22Rv1 (cell line): ENCODE results near the gene MAT2A.
"Not testable (repeated sequence)": the region's sequence is repeated elsewhere in the genome, so short reads cannot be mapped to it uniquely, and the experiment has no call there.

ENCODE experiments used
- ZFX ChIP-seq: fragments of 450-650 bp; IDR thresholded peaks from 2 replicates; pipeline ENCODE4 v1.6.1; 2017; ENCODE audit warnings: antibody characterized with exemption, borderline replicate concordance
- TF ChIP-seq, protein P1 (sequence below): fragments of 450-650 bp; IDR thresholded peaks from 2 replicates; pipeline ENCODE4 v1.5.1; 2017; ENCODE audit warnings: mild to moderate bottlenecking

DNA sequence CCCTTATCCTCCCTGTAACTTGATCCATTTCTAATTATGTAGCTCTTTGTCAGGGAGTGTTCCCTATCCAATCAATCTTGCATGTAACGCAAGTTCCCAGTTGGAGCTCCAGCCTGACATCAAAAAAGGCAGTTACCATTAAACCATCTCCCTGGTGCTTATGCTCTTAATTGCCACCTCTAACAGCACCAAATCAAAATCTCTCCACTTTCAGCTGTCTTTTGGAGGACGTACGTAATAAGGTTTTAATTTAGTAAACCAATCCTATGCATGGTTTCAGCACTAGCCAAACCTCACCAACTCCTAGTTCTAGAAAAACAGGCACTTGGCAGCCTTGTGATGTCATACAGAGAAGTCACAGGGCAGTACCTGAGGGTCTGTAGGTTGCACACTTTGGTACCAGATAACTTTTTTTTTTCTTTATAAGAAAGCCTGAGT, 5.3 kb downstream of the MAT2A start:
- TF ChIP-seq, protein P1, sequence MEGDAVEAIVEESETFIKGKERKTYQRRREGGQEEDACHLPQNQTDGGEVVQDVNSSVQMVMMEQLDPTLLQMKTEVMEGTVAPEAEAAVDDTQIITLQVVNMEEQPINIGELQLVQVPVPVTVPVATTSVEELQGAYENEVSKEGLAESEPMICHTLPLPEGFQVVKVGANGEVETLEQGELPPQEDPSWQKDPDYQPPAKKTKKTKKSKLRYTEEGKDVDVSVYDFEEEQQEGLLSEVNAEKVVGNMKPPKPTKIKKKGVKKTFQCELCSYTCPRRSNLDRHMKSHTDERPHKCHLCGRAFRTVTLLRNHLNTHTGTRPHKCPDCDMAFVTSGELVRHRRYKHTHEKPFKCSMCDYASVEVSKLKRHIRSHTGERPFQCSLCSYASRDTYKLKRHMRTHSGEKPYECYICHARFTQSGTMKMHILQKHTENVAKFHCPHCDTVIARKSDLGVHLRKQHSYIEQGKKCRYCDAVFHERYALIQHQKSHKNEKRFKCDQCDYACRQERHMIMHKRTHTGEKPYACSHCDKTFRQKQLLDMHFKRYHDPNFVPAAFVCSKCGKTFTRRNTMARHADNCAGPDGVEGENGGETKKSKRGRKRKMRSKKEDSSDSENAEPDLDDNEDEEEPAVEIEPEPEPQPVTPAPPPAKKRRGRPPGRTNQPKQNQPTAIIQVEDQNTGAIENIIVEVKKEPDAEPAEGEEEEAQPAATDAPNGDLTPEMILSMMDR, result not testable (repeated sequence)
- TF ChIP-seq ZFX, result not testable (repeated sequence)
